OCI-LY1 (cell line): ENCODE results near the gene CYGB.

ENCODE experiments used
- H2AFZ ChIP-seq: fragments of 200-600 bp; sonication (generic), shearing (Covaris generic); 2 replicates; pipeline ENCODE4 v1.6.0; 2014; ENCODE audit warnings: antibody characterized with exemption, mild to moderate bottlenecking, low read length
- H3F3A ChIP-seq: fragments of 200-600 bp; sonication (generic), shearing (Covaris generic); 2 replicates; pipeline ENCODE4 v1.6.0; 2014; ENCODE audit warnings: mild to moderate bottlenecking, antibody characterized with exemption, low read length, moderate library complexity; ENCODE audit not compliant: insufficient read depth
- H3K27ac ChIP-seq: fragments of 200-600 bp; sonication (generic); 2 replicates; pipeline ENCODE4 v1.5.1; 2014; ENCODE audit warnings: low read length, mixed run types, mild to moderate bottlenecking, low read depth; ENCODE audit not compliant: poor library complexity, severe bottlenecking
- H3K27me3 ChIP-seq: fragments of 200-600 bp; sonication (generic); 2 replicates; pipeline ENCODE4 v1.6.0; 2014; ENCODE audit warnings: antibody characterized with exemption, mild to moderate bottlenecking, low read length, moderate library complexity; ENCODE audit not compliant: insufficient read depth
- H3K36me3 ChIP-seq: fragments of 200-600 bp; sonication (generic); 2 replicates; pipeline ENCODE4 v1.6.1; 2014; ENCODE audit warnings: mild to moderate bottlenecking, antibody characterized with exemption, low read length, moderate library complexity, mixed read lengths; ENCODE audit not compliant: insufficient read depth
- H3K4me1 ChIP-seq: fragments of 200-600 bp; sonication (generic); 2 replicates; pipeline ENCODE4 v1.5.1; 2014; ENCODE audit warnings: mild to moderate bottlenecking, low read length, moderate library complexity; ENCODE audit not compliant: insufficient read depth, severe bottlenecking
- H3K4me2 ChIP-seq: fragments of 200-600 bp; sonication (generic), shearing (Covaris generic); 2 replicates; pipeline ENCODE4 v1.6.1; 2014; ENCODE audit warnings: low read length
- H3K4me3 ChIP-seq: fragments of 200-600 bp; sonication (generic); 2 replicates; pipeline ENCODE4 v1.5.1; 2014; ENCODE audit warnings: low read length, low read depth, mild to moderate bottlenecking, mixed read lengths; ENCODE audit not compliant: poor library complexity, severe bottlenecking
- H3K79me2 ChIP-seq: fragments of 200-600 bp; shearing (Covaris generic); 2 replicates; pipeline ENCODE4 v1.6.1; 2016; ENCODE audit warnings: mixed run types, low read length, mixed read lengths; ENCODE audit not compliant: insufficient read depth
- H3K9ac ChIP-seq: fragments of 200-600 bp; sonication (generic), shearing (Covaris generic); 2 replicates; pipeline ENCODE4 v1.6.1; 2014; ENCODE audit warnings: mild to moderate bottlenecking, low read length, mixed read lengths
- H3K9me2 ChIP-seq: fragments of 200-600 bp; sonication (generic), shearing (Covaris generic); 2 replicates; pipeline ENCODE4 v1.6.1; 2014; ENCODE audit warnings: low read depth, mild to moderate bottlenecking, low read length, mixed read lengths
- H3K9me3 ChIP-seq: fragments of 200-600 bp; shearing (Covaris generic); 2 replicates; pipeline ENCODE4 v1.6.1; 2014; ENCODE audit warnings: low read length, mixed read lengths
- H4K20me1 ChIP-seq: fragments of 200-600 bp; sonication (generic), shearing (Covaris generic); 2 replicates; pipeline ENCODE4 v1.6.0; 2016; ENCODE audit warnings: mild to moderate bottlenecking, low read length; ENCODE audit not compliant: insufficient read depth
- EZH2 ChIP-seq: fragments of 200-600 bp; sonication (generic), shearing (Covaris generic); IDR thresholded peaks from 2 replicates; pipeline ENCODE4 v1.8.0; 2017; ENCODE audit warnings: borderline replicate concordance, mixed run types, mild to moderate bottlenecking, antibody characterized with exemption, low read length, moderate library complexity, mixed read lengths
- TF ChIP-seq, protein P1 (sequence below): fragments of 200-600 bp; sonication (generic), shearing (Covaris generic); IDR thresholded peaks from 2 replicates; pipeline ENCODE4 v1.5.1; 2017; ENCODE audit warnings: mild to moderate bottlenecking, antibody characterized with exemption, low read length, moderate library complexity, mixed read lengths

The CYGB gene

DNA sequence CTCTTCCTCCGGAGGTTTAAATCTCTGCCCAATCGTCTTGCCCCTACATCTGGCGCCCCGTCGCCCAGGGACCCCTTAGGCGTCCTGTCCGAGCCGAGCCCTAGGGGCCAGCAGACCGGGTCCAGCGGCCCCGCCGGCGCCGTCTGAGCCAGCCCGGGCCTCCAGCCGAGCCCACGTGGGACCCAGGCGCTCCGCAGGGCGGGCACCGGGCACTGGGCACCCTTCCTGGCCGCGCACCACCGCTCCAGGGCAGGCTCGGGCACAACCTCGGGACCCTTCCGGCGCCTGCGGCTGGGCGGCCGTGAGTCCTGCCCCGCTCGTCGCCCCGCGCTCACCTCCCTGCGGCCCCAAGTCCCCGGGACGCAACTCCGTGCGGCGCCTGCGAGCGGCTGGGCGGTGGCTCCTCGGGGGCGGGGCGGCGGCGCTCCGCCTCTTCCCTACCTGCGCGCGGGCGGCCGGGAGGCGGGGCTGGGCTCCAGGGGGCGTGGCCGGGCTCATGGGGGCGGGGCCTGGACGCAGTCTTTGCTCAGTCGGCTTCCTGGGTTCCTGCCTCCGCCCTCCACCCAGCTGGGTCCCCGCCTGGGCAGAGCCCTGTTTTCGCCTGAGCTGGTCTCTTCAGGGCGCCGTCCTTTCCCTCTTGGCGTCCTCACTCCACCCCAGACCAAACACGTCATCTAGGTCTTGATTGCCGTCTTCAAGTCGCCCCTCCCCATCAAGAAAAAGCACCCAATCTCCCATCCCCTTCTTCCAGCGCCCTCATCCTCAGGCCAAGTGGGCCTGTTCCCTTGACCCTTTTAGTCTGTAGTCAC is 36.3 kb downstream of the CYGB start, which contains the start of gene RHBDF2:
Gene RHBDF2, minus strand, starts transcription at position 406 of the 809 bp plus-strand sequence. CDS start 19,899 bp downstream, outside the sequence.
- H3K79me2 ChIP-seq: no peaks in the 10 kb centered on the region
- no peaks in the 10 kb centered on the region for H3K27me3 ChIP-seq
- H3K9me3 ChIP-seq: no peaks in the 10 kb centered on the region
- H2AFZ ChIP-seq: no peak within 1 kb of the TSS
- peak within 1 kb of the TSS; percentile 38 for H3K27ac ChIP-seq
- H3K4me1 ChIP-seq: peaks cover 43% of the 10 kb centered on the region
- peak within 1 kb of the TSS; percentile 72 for H3K9ac ChIP-seq
- TF ChIP-seq, protein P1, sequence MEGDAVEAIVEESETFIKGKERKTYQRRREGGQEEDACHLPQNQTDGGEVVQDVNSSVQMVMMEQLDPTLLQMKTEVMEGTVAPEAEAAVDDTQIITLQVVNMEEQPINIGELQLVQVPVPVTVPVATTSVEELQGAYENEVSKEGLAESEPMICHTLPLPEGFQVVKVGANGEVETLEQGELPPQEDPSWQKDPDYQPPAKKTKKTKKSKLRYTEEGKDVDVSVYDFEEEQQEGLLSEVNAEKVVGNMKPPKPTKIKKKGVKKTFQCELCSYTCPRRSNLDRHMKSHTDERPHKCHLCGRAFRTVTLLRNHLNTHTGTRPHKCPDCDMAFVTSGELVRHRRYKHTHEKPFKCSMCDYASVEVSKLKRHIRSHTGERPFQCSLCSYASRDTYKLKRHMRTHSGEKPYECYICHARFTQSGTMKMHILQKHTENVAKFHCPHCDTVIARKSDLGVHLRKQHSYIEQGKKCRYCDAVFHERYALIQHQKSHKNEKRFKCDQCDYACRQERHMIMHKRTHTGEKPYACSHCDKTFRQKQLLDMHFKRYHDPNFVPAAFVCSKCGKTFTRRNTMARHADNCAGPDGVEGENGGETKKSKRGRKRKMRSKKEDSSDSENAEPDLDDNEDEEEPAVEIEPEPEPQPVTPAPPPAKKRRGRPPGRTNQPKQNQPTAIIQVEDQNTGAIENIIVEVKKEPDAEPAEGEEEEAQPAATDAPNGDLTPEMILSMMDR: no peak
- TF ChIP-seq EZH2: no peak
- H3K9me2 ChIP-seq: no peaks in the 10 kb centered on the region
- H3K4me2 ChIP-seq: peak within 1 kb of the TSS; percentile 81
- no peaks in the 10 kb centered on the region for H3K36me3 ChIP-seq
- H3F3A ChIP-seq: no peaks in the 10 kb centered on the region
- H4K20me1 ChIP-seq: no peaks in the 10 kb centered on the region
- peak within 1 kb of the TSS; percentile 85 for H3K4me3 ChIP-seq

DNA sequence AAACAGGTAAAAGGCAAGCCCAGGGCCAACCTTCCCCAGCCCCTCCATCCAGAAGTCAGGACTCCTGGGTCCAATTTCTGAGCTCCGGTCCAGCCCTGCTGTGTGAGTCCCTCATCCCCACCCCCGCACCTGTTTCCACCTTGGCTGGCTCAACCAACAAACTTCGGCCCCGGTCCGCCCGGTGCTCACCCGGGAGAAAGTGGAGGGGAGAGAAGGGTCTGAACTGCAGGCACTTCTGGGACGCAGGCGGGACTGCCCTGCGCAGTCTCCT is 36.8 kb downstream of the CYGB start:
- H3F3A ChIP-seq: no peaks in the 10 kb centered on the region

DNA sequence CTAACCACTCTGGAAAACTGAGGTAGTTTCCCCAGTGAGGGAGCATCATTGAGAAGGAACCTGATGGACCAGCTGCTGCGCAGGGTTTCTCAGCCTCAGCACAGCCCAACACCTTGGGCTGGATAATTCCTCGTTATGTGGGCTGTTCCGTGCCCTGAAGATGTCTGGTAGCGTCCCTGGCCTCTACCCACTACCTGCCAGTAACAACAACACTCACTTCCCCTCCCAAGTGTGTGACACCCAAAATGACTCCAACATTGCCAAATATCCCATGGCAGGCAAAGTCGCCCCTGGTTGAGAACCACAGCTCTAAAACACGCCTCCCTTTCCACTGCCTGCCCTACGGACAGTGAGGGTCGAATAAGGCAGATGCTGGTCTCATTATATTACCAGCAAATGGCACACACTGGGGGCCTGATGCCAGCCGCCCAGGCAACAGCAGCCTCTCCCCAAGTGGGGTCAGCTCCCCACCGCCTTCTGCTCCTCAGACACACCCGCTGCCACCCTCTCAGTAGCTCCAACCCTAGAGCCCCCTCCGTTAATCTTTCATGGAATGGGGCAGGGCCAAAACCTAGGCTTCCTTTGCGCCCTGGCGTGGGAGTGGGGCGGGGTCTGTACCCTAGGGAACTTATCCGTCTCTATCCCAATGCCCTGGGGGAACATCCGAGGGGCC is 37.3 kb downstream of the CYGB start:
- no peak for TF ChIP-seq EZH2
- TF ChIP-seq, protein P1: no peak
- no peaks in the 10 kb centered on the region for H3K27me3 ChIP-seq
- peaks cover 43% of the 10 kb centered on the region for H3K4me1 ChIP-seq
- H3F3A ChIP-seq: no peaks in the 10 kb centered on the region
- no peak overlapping the region for H3K27ac ChIP-seq
- no peak overlapping the region for H2AFZ ChIP-seq
- no peaks in the 10 kb centered on the region for H3K36me3 ChIP-seq
- no peaks in the 10 kb centered on the region for H3K9me2 ChIP-seq
- no peaks in the 10 kb centered on the region for H3K9me3 ChIP-seq
- peak overlapping the region; percentile 81 for H3K4me2 ChIP-seq
- H3K9ac ChIP-seq: peak overlapping the region; percentile 72
- no peaks in the 10 kb centered on the region for H3K79me2 ChIP-seq
- H3K4me3 ChIP-seq: peak overlapping the region; percentile 85
- no peaks in the 10 kb centered on the region for H4K20me1 ChIP-seq

More for the DNA sequence above, 36.8 kb downstream of the CYGB start:
- Histone ChIP-seq H3K79me2 (no peaks in the 10 kb centered on the region), H3K36me3 (no peaks in the 10 kb centered on the region), H3K27me3 (no peaks in the 10 kb centered on the region), H3K9ac (peak overlapping the region; percentile 72), H2AFZ (no peak overlapping the region), H3K9me3 (no peaks in the 10 kb centered on the region), H3K4me3 (peak overlapping the region; percentile 85), H3K4me2 (peak overlapping the region; percentile 81), H4K20me1 (no peaks in the 10 kb centered on the region), H3K4me1 (peaks cover 43% of the 10 kb centered on the region), H3K27ac (no peak overlapping the region), H3K9me2 (no peaks in the 10 kb centered on the region)
- TF ChIP-seq, protein P1: no peak
- TF ChIP-seq EZH2: no peak
